Astrocyte (in vitro differentiated cells and primary cell): ENCODE results near the gene GRIK3.

Experiments
- EZH2 ChIP-seq: IDR thresholded peaks from 2 replicates; pipeline ENCODE4 v1.6.1; 2012; ENCODE audit warnings: mild to moderate bottlenecking, low read length, inconsistent platforms; ENCODE audit not compliant: insufficient read depth
- TF ChIP-seq, protein P1 (sequence below): IDR thresholded peaks from 2 replicates; pipeline ENCODE4 v1.5.1; 2011; ENCODE audit warnings: low read depth, mild to moderate bottlenecking, inconsistent platforms, low read length, moderate library complexity; ENCODE audit not compliant: insufficient read depth

DNA sequence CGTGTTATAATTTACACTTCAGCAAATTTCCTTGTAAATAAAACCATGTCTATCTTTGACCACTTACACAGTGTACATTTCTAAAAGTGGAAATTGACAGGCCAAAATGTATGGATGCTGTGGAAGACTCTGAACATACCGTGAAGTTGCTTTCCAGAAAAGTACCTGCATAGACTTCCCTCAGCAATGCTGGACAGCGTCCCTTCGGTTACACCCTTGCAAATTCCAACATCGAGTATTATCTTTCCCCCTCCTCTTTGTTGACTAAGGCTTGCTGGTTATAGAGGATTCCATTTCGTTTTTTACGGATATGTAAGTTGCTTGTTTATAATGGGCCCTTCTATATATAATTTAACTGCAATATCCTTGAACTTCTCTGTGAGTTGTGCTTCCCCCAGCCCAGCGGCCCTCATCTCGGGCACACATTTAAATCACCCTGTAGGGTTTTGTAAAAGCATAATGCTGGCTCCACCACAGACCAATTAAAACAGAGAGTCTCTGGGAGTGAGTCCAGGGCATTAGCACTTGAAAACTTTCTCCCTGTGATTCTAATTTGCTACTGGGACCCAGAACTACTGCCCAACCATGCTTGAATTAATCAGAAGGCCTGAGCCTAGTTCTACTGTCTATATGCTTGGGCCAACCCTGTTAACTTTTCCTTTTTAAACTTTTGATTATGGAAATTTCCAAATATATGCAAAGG, 230.3 kb downstream of the GRIK3 start:
- TF ChIP-seq, protein P1, sequence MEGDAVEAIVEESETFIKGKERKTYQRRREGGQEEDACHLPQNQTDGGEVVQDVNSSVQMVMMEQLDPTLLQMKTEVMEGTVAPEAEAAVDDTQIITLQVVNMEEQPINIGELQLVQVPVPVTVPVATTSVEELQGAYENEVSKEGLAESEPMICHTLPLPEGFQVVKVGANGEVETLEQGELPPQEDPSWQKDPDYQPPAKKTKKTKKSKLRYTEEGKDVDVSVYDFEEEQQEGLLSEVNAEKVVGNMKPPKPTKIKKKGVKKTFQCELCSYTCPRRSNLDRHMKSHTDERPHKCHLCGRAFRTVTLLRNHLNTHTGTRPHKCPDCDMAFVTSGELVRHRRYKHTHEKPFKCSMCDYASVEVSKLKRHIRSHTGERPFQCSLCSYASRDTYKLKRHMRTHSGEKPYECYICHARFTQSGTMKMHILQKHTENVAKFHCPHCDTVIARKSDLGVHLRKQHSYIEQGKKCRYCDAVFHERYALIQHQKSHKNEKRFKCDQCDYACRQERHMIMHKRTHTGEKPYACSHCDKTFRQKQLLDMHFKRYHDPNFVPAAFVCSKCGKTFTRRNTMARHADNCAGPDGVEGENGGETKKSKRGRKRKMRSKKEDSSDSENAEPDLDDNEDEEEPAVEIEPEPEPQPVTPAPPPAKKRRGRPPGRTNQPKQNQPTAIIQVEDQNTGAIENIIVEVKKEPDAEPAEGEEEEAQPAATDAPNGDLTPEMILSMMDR: no peak
- TF ChIP-seq EZH2: no peak
